B cell (primary cell): ENCODE measurements around the gene ANKRD44. TPM values are rescaled to one million over a fixed set of nuclear protein-coding genes. Genes with fewer than 3 reads are reported as not detected.
A peak's percentile ranks its signal among the peaks of the same experiment; 100 is the strongest.

ENCODE experiments used
- ATAC-seq: fragments of 200-7000 bp; cut with Tn5 transposase; one replicate; pipeline ENCODE4 v1.10.0; 2021; ENCODE audit warnings: low read depth, mild to moderate bottlenecking, moderate number of reproducible peaks, moderate library complexity
- CTCF ChIA-PET: fragments of 350-600 bp; sonication (Branson Sonifier 250); formaldehyde crosslinking; loops from one replicate; lab custom pipeline; 2021; ENCODE audit warnings: antibody characterized with exemption, inconsistent platforms; lab: Charles Lee
- POLR2A ChIA-PET: fragments of 350-600 bp; sonication (Branson Sonifier 250); formaldehyde crosslinking; loops from one replicate; lab custom pipeline; 2021; ENCODE audit warnings: antibody characterized with exemption; lab: Charles Lee
- DNase-seq: peaks from one replicate; pipeline ENCODE4 v3.0.0; 2013
- H2AFZ ChIP-seq: 2 replicates; pipeline ENCODE4 v1.6.1; 2012; ENCODE audit warnings: mild to moderate bottlenecking, low read depth, low read length; ENCODE audit not compliant: insufficient read depth, poor library complexity, severe bottlenecking
- H3K27ac ChIP-seq, 2 donors: 1 replicate in 1 of 2; 2 replicates in 1 of 2; pipeline ENCODE4 v1.5.1; 2012 to 2013; ENCODE audit warnings: low read length in 2 of 2, mild to moderate bottlenecking in 2 of 2, moderate library complexity in 1 of 2
- H3K27me3 ChIP-seq, 4 experiments: fragments of 200-600 bp in 1 of 4; sonication (generic) in 1 of 4; replicated peaks in 1 of 4; 1 replicate in 2 of 4; 2 replicates in 2 of 4; pipeline versions ENCODE4 v1.6.1 to v1.7.0; 2013 to 2016; ENCODE audit warnings: low read length in 3 of 4, mild to moderate bottlenecking in 2 of 4, mixed read lengths in 1 of 4, moderate library complexity in 1 of 4; ENCODE audit not compliant: insufficient read depth in 4 of 4, control insufficient read depth in 3 of 4; ENCODE audit errors: control extremely low read depth in 1 of 4
- H3K36me3 ChIP-seq, 2 experiments: replicated peaks in 1 of 2; 1 replicate in 1 of 2; 2 replicates in 1 of 2; pipeline versions ENCODE4 v1.6.1 to v1.7.1; 2013; ENCODE audit warnings: low read length in 1 of 2; ENCODE audit not compliant: insufficient read depth in 2 of 2, control insufficient read depth in 1 of 2; ENCODE audit errors: control extremely low read depth in 1 of 2, extremely low read depth in 1 of 2
- H3K4me1 ChIP-seq, 2 donors: fragments of 200-600 bp in 1 of 2; sonication (generic) in 1 of 2; 1 replicate in 1 of 2; 2 replicates in 1 of 2; pipeline versions ENCODE4 v1.5.1 to v1.6.1; 2013 to 2017; ENCODE audit warnings: low read length in 2 of 2; ENCODE audit not compliant: control insufficient read depth in 2 of 2, insufficient read depth in 2 of 2
- H3K4me2 ChIP-seq: replicated peaks from 2 replicates; pipeline ENCODE3; 2012; ENCODE audit warnings: mild to moderate bottlenecking, low read depth, low read length; ENCODE audit not compliant: poor library complexity, severe bottlenecking
- H3K4me3 ChIP-seq, 5 experiments: fragments of 200-600 bp in 1 of 5; sonication (generic) in 1 of 5; 1 replicate in 3 of 5; 2 replicates in 2 of 5; pipeline versions ENCODE4 v1.5.1 to v1.7.0; 2011 to 2016; ENCODE audit warnings: low read length in 4 of 5, mild to moderate bottlenecking in 4 of 5, low read depth in 2 of 5, control low read depth in 1 of 5, moderate library complexity in 1 of 5; ENCODE audit not compliant: insufficient read depth in 1 of 5; ENCODE audit errors: control extremely low read depth in 1 of 5, extremely low read depth in 1 of 5
- H3K79me2 ChIP-seq: fragments of 200-600 bp; sonication (generic); one replicate; pipeline ENCODE4 v1.6.0; 2016; ENCODE audit warnings: low read length; ENCODE audit not compliant: control insufficient read depth, insufficient read depth
- H3K9ac ChIP-seq: fragments of 200-600 bp; sonication (generic); 2 replicates; pipeline ENCODE4 v1.6.1; 2017; ENCODE audit warnings: mild to moderate bottlenecking, low read length, moderate library complexity
- H3K9me3 ChIP-seq, 3 donors: one replicate each; pipeline versions ENCODE4 v1.6.1 to v1.7.1; 2013; ENCODE audit warnings: low read length in 2 of 3; ENCODE audit not compliant: control insufficient read depth in 2 of 3, insufficient read depth in 1 of 3; ENCODE audit errors: control extremely low read depth in 1 of 3
- H4K20me1 ChIP-seq: 2 replicates; pipeline ENCODE4 v1.6.0; 2012; ENCODE audit warnings: mild to moderate bottlenecking, low read length; ENCODE audit not compliant: insufficient read depth, control insufficient read depth, poor library complexity, severe bottlenecking
- H3K27ac Mint-ChIP-seq: one replicate; pipeline ENCODE4 v1.8.0; 2021; ENCODE audit warnings: mixed read lengths
- H3K27me3 Mint-ChIP-seq: one replicate; pipeline ENCODE4 v1.8.0; 2021; ENCODE audit warnings: mixed read lengths
- H3K4me1 Mint-ChIP-seq: one replicate; pipeline ENCODE4 v1.8.0; 2021; ENCODE audit warnings: mixed read lengths
- H3K4me3 Mint-ChIP-seq: one replicate; pipeline ENCODE4 v1.8.0; 2021; ENCODE audit warnings: mixed read lengths
- H3K9me3 Mint-ChIP-seq: one replicate; pipeline ENCODE4 v1.8.0; 2022; ENCODE audit warnings: mixed read lengths; ENCODE audit not compliant: insufficient read depth
- EZH2 ChIP-seq: IDR thresholded peaks from 2 replicates; pipeline ENCODE4 v1.6.1; 2012; ENCODE audit warnings: borderline replicate concordance, low read depth, mild to moderate bottlenecking, moderate library complexity, low read length; ENCODE audit not compliant: insufficient read depth, poor library complexity, severe bottlenecking
- WGBS: methylation state at CpG from one replicate; pipeline ENCODE4 v1.1.5; 2013; ENCODE audit warnings: missing lambda C conversion rate; ENCODE audit not compliant: insufficient coverage; 5-methylcytosine and 5-hydroxymethylcytosine counted together
- intact Hi-C: fragments of 100-400 bp; cut with micrococcal nuclease; formaldehyde crosslinking; loops from one replicate; pipeline ENCODE4 v1.10.0; 2022
- polyA plus RNA-seq: library from polyadenylated mRNA; depleted of rRNA; stranded (reverse); fragments of >200 nt; gene quantifications from 2 replicates; pipeline ENCODE4 v1.2.3, GENCODE V29; 2012
- total RNA-seq, 2 donors: library from RNA; stranded (reverse); fragments of 120-200 nt in 1 of 2; gene quantifications; 1 replicate in 1 of 2; 2 replicates in 1 of 2; pipeline versions ENCODE4 v1.2.3 to v1.2.4, GENCODE V29; 2013 to 2022
- TF ChIP-seq, protein P1 (sequence below): fragments of 200-600 bp; IDR thresholded peaks from one replicate; pipeline ENCODE4 v1.8.0; 2022; ENCODE audit warnings: antibody characterized with exemption, mild to moderate bottlenecking

The ANKRD44 gene
- total and polyA plus RNA-seq, 2 donors (not counting 1 experiment from before 2014, with no cell fraction given) = 92.6 to 457 TPM

- H3K4me3 Mint-ChIP-seq = no peak overlapping the region
- DNase-seq = no peak
- H3K4me1 Mint-ChIP-seq = peaks cover 78% of the 10 kb centered on the region
- Histone ChIP-seq H3K27me3 (no peaks in the 10 kb centered on the region), H3K9ac (no peak overlapping the region), H3K4me1 (peaks cover 72 to 87% of the 10 kb centered on the region in 2 donors), H3K36me3 (peaks cover 0 to 22% of the 10 kb centered on the region in 2 experiments), H3K27ac (peak overlapping the region in 1 of 2 donors; percentile 71), H4K20me1 (peaks cover 72% of the 10 kb centered on the region), H3K79me2 (peaks cover 100% of the 10 kb centered on the region), H3K9me3 (no peaks in the 10 kb centered on the region), H3K4me2 (peak overlapping the region; percentile 16), H2AFZ (no peak overlapping the region), H3K4me3 (no peak overlapping the region)
- no peak for TF ChIP-seq EZH2
- TF ChIP-seq, protein P1, sequence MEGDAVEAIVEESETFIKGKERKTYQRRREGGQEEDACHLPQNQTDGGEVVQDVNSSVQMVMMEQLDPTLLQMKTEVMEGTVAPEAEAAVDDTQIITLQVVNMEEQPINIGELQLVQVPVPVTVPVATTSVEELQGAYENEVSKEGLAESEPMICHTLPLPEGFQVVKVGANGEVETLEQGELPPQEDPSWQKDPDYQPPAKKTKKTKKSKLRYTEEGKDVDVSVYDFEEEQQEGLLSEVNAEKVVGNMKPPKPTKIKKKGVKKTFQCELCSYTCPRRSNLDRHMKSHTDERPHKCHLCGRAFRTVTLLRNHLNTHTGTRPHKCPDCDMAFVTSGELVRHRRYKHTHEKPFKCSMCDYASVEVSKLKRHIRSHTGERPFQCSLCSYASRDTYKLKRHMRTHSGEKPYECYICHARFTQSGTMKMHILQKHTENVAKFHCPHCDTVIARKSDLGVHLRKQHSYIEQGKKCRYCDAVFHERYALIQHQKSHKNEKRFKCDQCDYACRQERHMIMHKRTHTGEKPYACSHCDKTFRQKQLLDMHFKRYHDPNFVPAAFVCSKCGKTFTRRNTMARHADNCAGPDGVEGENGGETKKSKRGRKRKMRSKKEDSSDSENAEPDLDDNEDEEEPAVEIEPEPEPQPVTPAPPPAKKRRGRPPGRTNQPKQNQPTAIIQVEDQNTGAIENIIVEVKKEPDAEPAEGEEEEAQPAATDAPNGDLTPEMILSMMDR = no peak
- H3K27me3 Mint-ChIP-seq = no peaks in the 10 kb centered on the region
- ChIA-PET CTCF (interaction anchor here (0.7 to 1.8 kb wide), 6 partner anchors 9 to 28 kb away, joined by 3 to 4 read pairs (median 3); no protein-coding TSS in a partner anchor), POLR2A (interaction anchor here (0.7 kb wide), 1 partner anchor 16 kb away, joined by 4 read pairs; no protein-coding TSS in a partner anchor)
- no peak overlapping the region for H3K27ac Mint-ChIP-seq
- no peaks in the 10 kb centered on the region for H3K9me3 Mint-ChIP-seq
- intact Hi-C loops = no loop called here
- no peak for ATAC-seq
These were observed 25.6 kb downstream of the ANKRD44 start for GRCh38 chr2:197284956-197285355.

DNA sequence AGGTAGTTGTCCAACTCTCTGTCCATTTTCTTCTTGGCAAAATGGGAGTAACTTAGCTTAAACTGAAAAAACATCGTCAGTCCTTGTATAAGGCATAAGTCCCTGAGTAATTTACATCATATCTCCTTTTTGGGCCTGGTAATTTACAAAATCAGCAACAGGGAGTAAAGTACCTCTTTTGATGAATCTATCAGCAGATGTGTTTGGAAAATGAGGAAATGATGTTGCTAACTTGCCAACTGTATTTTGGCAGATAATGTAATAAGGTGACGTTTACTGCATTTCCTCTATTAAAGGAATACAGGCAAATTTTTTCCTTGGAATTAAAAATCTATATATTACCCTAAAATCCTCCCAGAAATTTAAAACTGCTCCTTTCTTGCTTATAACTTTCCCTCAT is 29.2 kb downstream of the ANKRD44 start:
- Mint-ChIP-seq H3K4me3 (peak overlapping the region; percentile 19), H3K9me3 (no peaks in the 10 kb centered on the region), H3K27ac (peak overlapping the region; percentile 59), H3K4me1 (peaks cover 83% of the 10 kb centered on the region), H3K27me3 (no peaks in the 10 kb centered on the region)
- Histone ChIP-seq H3K27ac (peak overlapping the region in 1 of 2 donors; percentile 62), H2AFZ (no peak overlapping the region), H3K36me3 (peaks cover 1 to 32% of the 10 kb centered on the region in 2 experiments), H3K4me2 (peak overlapping the region; percentile 34), H3K79me2 (peaks cover 100% of the 10 kb centered on the region), H4K20me1 (peaks cover 82% of the 10 kb centered on the region), H3K27me3 (no peaks in the 10 kb centered on the region), H3K4me1 (peaks cover 81 to 87% of the 10 kb centered on the region in 2 donors), H3K9me3 (no peaks in the 10 kb centered on the region), H3K9ac (no peak overlapping the region), H3K4me3 (no peak overlapping the region)
- intact Hi-C loops = loop anchor here (2.0 kb wide), 1 partner anchor 15 kb away; no protein-coding TSS in a partner anchor
- no CpG with 5 or more reads among the region's 2 CpGs for WGBS
- TF ChIP-seq, protein P1 = no peak
- TF ChIP-seq EZH2 = no peak
- ChIA-PET POLR2A (no interaction called here), CTCF (interaction anchor here (0.6 to 0.9 kb wide), 2 partner anchors 14 to 20 kb away, joined by 3 to 4 read pairs; no protein-coding TSS in a partner anchor)
- DNase-seq (no peak), ATAC-seq (no peak)
